GM12874 (cell line): ENCODE data around the gene PLCB4.

Experiments used
- TF ChIP-seq, protein P1 (sequence below): IDR thresholded peaks from 2 replicates; pipeline ENCODE4 v1.5.1; 2011; ENCODE audit warnings: low read depth, mild to moderate bottlenecking, control low read depth, low read length, moderate library complexity; ENCODE audit not compliant: insufficient read depth

The PLCB4 gene

DNA sequence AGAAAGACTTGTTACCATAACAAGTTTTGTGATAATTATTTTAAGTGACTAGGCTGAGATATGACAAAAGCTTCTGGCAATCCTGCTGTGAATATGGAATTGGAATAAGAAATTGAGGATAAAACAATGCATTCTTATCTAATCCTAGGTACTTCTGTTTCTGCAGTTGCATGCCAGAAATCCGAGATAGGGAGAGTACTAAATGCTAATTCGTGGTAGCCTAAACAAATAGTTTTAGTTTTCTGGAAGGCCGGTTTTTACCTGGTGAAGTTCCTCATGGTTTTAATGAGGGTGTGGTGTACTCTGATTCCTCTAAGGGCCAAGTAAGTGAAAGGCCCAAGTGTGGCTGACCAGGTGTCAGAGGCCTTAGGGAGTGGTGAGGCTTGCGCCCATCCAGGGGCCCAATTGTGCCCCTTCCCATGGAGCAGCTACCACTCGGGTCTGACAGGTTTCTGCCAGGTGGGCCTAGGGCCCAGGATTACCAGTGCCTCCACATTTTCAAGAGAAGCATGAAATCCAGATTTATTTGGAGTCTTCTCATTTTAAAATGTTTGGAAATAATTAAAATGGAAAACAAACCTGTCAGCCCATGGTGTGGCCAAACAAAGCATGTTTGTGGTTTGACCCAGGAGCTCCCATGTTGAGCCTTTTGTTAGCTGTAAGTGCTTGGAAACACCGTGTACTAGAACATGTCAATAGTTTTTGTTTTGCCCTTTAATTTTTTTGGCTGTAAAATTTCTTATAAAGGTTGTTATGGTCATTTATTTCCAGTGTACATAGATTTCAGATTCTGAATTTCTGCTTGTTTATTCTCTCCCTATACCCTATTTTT is 6.6 kb downstream of the PLCB4 start:
- TF ChIP-seq, protein P1, sequence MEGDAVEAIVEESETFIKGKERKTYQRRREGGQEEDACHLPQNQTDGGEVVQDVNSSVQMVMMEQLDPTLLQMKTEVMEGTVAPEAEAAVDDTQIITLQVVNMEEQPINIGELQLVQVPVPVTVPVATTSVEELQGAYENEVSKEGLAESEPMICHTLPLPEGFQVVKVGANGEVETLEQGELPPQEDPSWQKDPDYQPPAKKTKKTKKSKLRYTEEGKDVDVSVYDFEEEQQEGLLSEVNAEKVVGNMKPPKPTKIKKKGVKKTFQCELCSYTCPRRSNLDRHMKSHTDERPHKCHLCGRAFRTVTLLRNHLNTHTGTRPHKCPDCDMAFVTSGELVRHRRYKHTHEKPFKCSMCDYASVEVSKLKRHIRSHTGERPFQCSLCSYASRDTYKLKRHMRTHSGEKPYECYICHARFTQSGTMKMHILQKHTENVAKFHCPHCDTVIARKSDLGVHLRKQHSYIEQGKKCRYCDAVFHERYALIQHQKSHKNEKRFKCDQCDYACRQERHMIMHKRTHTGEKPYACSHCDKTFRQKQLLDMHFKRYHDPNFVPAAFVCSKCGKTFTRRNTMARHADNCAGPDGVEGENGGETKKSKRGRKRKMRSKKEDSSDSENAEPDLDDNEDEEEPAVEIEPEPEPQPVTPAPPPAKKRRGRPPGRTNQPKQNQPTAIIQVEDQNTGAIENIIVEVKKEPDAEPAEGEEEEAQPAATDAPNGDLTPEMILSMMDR: no peak

DNA sequence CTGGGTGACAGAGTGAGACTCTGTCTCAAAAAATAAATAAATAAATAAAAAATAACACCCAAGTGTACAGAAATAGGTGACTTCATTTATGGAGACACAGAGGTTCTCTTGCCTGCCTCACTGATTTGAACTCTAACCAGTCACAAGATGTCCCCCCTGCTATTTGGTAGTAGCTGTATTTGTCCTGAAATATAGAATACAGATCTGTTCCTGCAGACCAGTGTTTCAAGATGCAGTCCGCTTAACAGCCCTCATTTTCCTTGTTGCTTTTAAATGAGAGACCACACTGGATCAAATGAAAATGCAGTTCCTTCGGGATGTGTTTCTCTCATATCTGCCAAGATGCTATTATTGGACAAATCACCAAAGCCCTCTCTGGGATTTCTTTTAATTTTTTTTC is 7.6 kb downstream of the PLCB4 start:
- TF ChIP-seq, protein P1: no peak

DNA sequence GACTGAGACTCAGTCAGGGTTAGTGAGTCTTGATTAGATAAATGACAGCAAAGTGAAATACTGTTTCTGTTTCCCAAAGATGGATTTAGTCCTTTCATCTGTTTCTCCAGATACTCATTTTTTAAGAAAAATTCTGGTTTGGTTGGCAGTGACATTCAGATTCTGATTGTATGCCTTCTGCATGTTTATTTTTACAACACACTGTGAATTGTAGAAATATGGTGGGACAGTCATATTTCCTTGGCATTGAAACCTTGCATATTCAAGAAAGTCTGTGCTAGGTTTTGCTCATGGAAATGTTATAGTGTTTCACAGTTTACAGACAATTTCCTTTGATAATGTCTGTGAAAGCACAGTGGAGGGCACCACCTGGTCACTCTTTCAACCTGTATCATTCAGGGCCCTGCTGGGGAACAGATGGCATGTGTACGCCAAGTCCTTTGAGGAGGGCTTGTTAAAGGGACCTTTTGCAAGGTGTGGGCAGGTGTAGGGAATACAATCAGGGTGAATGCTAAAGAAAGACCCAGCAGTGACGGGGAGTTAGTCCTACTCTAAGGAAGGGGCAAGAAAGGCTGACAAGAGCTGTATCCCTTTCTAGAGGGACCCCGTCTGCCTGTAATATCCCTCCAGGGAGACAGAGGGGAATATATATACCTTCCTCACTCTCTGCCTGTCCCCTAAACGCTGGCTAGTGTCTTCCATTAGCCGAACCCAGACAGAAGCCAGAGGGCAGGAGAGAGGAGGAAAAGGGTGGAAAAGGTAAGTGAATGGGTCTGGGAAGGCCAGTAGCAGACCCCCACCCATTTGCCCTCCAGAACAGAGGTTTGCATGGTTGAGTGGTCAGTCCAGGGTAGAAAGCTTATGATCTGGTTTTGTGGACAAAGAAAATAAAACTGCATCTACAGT is 10.2 kb downstream of the PLCB4 start:
- TF ChIP-seq, protein P1: no peak

DNA sequence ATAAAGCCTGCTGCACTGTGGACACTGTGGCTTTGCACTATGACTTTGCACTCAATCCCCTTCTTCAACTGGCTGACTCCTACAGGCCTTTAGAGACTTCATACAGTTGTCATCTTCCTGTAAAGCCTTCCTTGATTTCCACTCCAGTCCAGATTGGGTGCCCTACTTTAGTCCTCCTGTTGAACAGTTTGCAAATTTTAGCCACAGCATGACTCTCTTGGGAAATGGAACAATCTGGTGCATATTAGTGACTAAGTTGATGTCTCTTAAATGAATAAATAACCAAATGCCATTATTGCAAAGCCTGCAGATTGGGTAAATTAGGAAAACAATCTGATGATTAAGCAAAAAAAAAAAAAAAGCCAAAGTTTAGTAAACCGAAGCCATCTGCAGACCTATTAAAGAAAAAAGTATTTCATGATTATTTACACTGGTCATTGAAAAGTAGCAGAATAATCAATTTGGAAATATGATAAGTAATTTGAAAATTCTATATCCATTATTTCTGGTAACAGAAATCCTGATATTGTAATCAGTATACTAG is 12.6 kb downstream of the PLCB4 start:
- TF ChIP-seq, protein P1: no peak

DNA sequence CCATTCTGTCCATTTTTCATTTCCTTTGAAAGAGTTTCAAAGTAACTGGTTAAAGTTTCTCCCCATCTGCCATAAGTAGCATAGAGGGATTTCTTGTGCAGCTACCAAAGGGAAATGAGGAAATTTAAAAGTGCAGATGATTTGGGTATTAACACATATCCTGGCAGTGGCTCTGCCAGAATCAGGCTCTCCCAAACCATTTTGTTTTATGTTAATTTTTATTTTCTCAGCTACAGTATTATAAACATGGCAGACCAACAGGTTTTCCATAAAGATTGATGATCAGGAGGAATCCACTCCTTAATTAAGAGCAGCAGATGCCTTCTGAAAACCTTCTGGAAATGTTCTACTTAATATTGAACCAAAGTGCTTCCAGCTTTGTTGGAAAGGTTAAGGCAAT is 13.9 kb downstream of the PLCB4 start:
- TF ChIP-seq, protein P1: no peak

DNA sequence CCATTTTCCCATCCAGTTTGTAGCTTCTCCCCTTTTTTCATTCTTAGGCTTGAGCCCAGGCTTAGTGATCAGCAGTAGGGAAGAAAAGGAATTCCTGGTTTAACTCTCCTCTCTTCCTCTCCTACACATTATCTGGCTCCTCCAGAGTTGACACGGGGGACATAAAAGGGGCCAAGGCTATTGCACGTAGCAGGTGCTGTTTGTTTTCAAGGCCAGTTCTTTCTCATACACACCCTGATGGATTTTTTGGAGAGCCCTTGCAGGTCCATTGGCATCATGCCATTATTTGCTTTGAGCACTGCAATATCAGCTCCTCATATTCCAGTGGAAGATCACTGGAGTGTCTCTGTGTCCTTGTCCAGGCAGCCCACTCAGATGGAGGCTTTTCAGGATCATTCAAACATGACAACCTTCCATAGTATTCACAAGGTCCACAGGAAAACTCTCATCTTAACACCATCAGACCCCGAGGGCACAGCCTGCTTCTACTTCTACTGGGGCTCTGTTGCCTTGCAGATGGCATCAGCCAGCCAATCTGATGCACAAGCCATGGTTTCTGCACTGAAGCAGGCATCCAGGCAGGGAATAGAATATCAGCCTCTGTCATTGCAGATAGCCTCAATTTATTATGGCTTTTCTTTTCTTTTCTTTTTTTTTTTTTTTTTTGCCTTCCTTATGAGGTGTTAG is 18.8 kb downstream of the PLCB4 start:
- TF ChIP-seq, protein P1: no peak
